HEK293 (cell line): Measurements from ENCODE around the gene AGR2.

Source experiments
- CTCF ChIP-seq: fragments of 450-650 bp; formaldehyde crosslinking; IDR thresholded peaks from 2 replicates; pipeline ENCODE4 v1.5.1; 2016; ENCODE audit warnings: missing biosample characterization, missing genetic modification characterization
- HOXA7 ChIP-seq: sonication (generic); formaldehyde crosslinking; IDR thresholded peaks from 2 replicates; pipeline ENCODE4 v1.8.1; 2022; ENCODE audit warnings: missing genetic modification reagents, borderline replicate concordance
- INSM2 ChIP-seq: fragments of 450-650 bp; formaldehyde crosslinking; IDR thresholded peaks from 2 replicates; pipeline ENCODE4 v1.5.1; 2016; ENCODE audit warnings: missing biosample characterization, missing genetic modification characterization
- PATZ1 ChIP-seq: fragments of 450-650 bp; formaldehyde crosslinking; IDR thresholded peaks from 2 replicates; pipeline ENCODE4 v1.5.1; 2016; ENCODE audit warnings: missing biosample characterization, missing genetic modification characterization
- ZNF114 ChIP-seq: fragments of 450-650 bp; formaldehyde crosslinking; IDR thresholded peaks from 2 replicates; pipeline ENCODE4 v1.5.0; 2017; ENCODE audit warnings: missing biosample characterization, missing genetic modification characterization
- ZNF292 ChIP-seq: fragments of 450-650 bp; formaldehyde crosslinking; IDR thresholded peaks from 2 replicates; pipeline ENCODE4 v1.5.1; 2016; ENCODE audit warnings: low read depth, missing biosample characterization, missing genetic modification characterization, borderline replicate concordance
- ZNF391 ChIP-seq: fragments of 450-650 bp; formaldehyde crosslinking; IDR thresholded peaks from 2 replicates; pipeline ENCODE4 v1.5.1; 2016; ENCODE audit warnings: low read depth, missing biosample characterization, missing genetic modification characterization, borderline replicate concordance
- ZNF768 ChIP-seq: fragments of 450-650 bp; formaldehyde crosslinking; IDR thresholded peaks from 2 replicates; pipeline ENCODE4 v1.5.1; 2018; ENCODE audit warnings: missing biosample characterization, mild to moderate bottlenecking, missing genetic modification characterization

- no peak for TF ChIP-seq ZNF292
- TF ChIP-seq CTCF (tag by site-specific recombination): no peak
- TF ChIP-seq ZNF114: no peak
- TF ChIP-seq ZNF391 (tag by site-specific recombination): no peak
- no peak for TF ChIP-seq ZNF768
- no peak for TF ChIP-seq INSM2 (tag by site-specific recombination)
- TF ChIP-seq HOXA7 (CRISPR knock-in tag): no peak
- TF ChIP-seq PATZ1 (tag by site-specific recombination): no peak
Observed at GRCh38 chr7:16816824-16817223, 12.0 kb upstream of the AGR2 start.
